GM12892 (cell line): Measurements from ENCODE around the gene KCNMB1.

Source experiments
- POLR2A ChIP-seq: IDR thresholded peaks from 2 replicates; pipeline ENCODE4 v1.6.1; 2011; ENCODE audit warnings: low read depth, low read length, control low read depth
- POLR2AphosphoS5 ChIP-seq: IDR thresholded peaks from 2 replicates; pipeline ENCODE4 v1.6.1; 2011; ENCODE audit warnings: low read depth, low read length, control low read depth

- TF ChIP-seq POLR2AphosphoS5 (no peak), POLR2A (no peak)
Measured at GRCh38 chr5:170380361-170380951, 8.7 kb downstream of the KCNMB1 start.
